PFSK-1 (cell line): ENCODE measurements around the gene ADAM8.

Source experiments
- FOXP2 ChIP-seq: optimal IDR thresholded peaks from 2 replicates; pipeline ENCODE3; 2011; ENCODE audit warnings: borderline replicate concordance, control low read depth, inconsistent platforms; ENCODE audit not compliant: insufficient read depth; ENCODE audit errors: extremely low read length, extremely low read depth
- POLR2AphosphoS5 ChIP-seq: IDR thresholded peaks from 2 replicates; pipeline ENCODE4 v1.6.1; 2012; ENCODE audit warnings: low read depth, mild to moderate bottlenecking, control low read depth, low read length, moderate library complexity
- SIN3A ChIP-seq: IDR thresholded peaks from 2 replicates; pipeline ENCODE4 v1.6.1; 2012; ENCODE audit warnings: mild to moderate bottlenecking, low read length, moderate library complexity, borderline replicate concordance; ENCODE audit not compliant: insufficient read depth
- TAF1 ChIP-seq: IDR thresholded peaks from 2 replicates; pipeline ENCODE4 v1.6.1; 2012; ENCODE audit warnings: low read length, control low read depth, borderline replicate concordance; ENCODE audit not compliant: insufficient read depth
- TF ChIP-seq, protein P1 (sequence below), 2 experiments: IDR thresholded peaks; 2 replicates each; pipeline versions ENCODE4 v1.6.1 to v1.8.0; 2011 to 2012; ENCODE audit warnings: low read depth in 2 of 2, low read length in 2 of 2, control low read depth in 1 of 2, inconsistent platforms in 1 of 2, mild to moderate bottlenecking in 1 of 2, moderate library complexity in 1 of 2; ENCODE audit not compliant: insufficient read depth in 1 of 2

Gene ADAM8

DNA sequence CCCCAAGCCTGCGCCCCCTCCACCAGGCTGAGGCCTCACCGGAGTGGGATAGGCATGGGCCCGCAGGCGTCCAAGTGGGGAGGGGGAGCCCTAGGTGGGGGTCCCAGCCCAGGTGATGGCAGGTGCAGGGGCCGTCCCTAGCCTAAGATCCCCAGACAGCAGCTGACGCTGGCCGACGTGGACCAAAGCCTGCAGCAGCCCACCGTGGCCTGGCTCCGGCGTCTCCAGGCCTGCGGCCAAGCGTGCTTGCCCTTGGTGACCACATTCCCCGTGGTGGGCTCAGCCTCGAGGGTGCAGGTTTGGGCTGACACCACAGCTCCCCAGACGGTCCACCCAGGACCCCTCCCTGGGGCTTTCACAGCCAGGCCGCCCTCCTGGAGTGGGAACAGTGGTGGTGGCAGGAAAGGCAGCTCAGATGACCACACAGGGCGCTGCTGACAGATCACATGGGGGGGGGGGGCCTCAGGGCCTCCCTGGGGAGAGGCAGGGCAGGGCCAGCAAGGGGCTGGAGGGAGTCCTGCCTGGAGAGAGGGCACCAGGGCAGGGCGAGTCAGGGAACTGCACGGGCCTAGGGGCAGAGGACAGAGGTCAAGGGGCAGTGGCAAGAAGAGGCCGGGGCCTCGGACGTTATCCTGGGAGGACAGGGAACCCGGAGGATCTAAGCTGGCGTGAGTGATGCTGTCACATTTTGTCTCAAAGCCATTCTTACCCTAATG is 767 bp upstream of the ADAM8 start:
- TF ChIP-seq, protein P1, sequence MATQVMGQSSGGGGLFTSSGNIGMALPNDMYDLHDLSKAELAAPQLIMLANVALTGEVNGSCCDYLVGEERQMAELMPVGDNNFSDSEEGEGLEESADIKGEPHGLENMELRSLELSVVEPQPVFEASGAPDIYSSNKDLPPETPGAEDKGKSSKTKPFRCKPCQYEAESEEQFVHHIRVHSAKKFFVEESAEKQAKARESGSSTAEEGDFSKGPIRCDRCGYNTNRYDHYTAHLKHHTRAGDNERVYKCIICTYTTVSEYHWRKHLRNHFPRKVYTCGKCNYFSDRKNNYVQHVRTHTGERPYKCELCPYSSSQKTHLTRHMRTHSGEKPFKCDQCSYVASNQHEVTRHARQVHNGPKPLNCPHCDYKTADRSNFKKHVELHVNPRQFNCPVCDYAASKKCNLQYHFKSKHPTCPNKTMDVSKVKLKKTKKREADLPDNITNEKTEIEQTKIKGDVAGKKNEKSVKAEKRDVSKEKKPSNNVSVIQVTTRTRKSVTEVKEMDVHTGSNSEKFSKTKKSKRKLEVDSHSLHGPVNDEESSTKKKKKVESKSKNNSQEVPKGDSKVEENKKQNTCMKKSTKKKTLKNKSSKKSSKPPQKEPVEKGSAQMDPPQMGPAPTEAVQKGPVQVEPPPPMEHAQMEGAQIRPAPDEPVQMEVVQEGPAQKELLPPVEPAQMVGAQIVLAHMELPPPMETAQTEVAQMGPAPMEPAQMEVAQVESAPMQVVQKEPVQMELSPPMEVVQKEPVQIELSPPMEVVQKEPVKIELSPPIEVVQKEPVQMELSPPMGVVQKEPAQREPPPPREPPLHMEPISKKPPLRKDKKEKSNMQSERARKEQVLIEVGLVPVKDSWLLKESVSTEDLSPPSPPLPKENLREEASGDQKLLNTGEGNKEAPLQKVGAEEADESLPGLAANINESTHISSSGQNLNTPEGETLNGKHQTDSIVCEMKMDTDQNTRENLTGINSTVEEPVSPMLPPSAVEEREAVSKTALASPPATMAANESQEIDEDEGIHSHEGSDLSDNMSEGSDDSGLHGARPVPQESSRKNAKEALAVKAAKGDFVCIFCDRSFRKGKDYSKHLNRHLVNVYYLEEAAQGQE (IDR thresholded peaks at IDR 0.05; ENCODE audit: insufficient read depth in 1 of 2, low read depth in 2 of 2, low read length in 2 of 2): no peak
- no peak for TF ChIP-seq TAF1
- TF ChIP-seq POLR2AphosphoS5: no peak
- TF ChIP-seq SIN3A: no peak
- TF ChIP-seq FOXP2: no peak

DNA sequence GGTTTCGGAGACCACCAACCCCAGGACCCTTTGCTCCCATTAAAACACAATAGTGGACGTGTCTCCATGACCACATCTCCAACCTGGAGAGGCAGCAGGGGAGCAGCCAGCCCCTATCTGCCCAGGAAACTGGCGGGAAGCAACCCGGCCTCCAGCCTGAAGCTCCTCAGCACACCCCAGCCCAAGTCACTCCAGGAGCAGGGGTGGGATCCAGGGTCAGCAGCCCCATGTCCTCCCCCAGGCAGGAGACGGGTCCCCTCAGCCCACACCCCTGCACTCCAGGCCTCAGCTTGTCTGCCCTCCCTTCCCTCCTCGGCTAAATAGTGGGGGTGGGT is 601 bp downstream of the ADAM8 start:
- TF ChIP-seq TAF1 (no peak), POLR2AphosphoS5 (no peak), FOXP2 (no peak), SIN3A (no peak)
- TF ChIP-seq, protein P1 (IDR thresholded peaks at IDR 0.05; ENCODE audit: insufficient read depth in 1 of 2, low read depth in 2 of 2, low read length in 2 of 2): no peak

DNA sequence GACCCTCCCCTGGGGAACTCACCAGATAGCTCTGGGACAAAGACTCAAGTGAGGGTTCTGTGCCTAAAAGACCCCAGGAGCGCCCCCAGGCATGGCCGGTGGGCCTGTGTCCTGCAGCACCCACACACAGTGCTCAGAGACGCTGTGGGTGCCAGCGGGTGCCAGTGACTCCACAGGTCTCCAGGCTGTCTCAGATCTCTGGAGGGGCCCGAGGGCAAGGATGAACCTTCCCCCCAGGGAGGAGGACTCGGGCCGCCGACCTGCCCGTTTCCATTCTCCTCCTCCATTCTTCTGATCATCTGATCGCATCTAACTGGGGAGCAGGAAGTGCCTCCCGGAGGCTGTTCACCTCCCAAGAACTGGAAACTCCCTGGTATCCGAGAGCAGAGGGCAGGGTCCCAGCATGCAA is 980 bp downstream of the ADAM8 start:
- TF ChIP-seq SIN3A: no peak
- TF ChIP-seq, protein P1 (IDR thresholded peaks at IDR 0.05; ENCODE audit: insufficient read depth in 1 of 2, low read depth in 2 of 2, low read length in 2 of 2): no peak

DNA sequence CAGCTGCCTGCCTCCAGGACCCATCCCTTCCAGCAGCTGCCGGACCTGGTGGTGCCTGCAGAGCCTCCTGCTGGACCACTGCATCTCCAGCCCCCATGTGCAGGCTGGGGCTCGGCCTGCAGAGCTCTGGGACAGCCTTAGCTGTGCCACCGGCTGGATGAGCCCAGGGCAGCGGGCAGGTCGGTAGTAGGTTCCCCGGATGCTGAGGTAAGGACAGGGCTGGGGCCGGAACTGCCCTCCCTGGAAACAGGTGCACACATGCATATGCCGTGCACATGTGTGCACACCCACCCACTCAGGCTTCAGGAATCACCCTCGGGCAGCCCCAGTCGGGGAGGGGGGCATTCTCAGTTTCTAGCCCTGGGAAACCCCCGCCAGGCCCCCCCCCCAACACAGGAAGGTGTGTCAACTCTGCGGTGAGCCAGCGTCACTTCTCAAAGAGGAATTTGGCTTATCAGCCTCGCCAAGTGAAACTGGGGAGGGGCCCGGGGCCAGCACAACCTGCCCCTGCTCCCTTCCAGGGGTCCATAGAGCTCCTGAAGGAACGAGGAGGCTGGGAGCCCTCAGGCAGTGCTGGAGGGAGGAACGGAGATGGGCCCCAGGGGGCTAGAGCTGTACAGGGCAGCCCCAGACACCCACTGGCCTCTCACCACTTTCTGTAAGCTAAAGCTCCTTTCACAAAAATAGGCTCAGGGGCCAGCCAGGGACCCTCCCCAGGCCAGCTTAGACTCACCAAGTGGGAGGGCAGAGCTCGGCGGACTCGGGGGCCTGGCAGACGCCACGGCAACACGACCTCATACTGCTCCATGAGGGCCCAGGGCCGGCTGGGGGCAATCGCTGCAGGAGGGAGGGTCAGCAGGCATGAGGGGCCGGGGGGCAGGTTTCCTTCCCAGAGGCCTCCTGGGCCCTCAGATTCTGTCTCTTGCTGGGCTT is 1.7 kb downstream of the ADAM8 start:
- TF ChIP-seq POLR2AphosphoS5 (no peak), FOXP2 (no peak), TAF1 (no peak), SIN3A (no peak)
- TF ChIP-seq, protein P1 (IDR thresholded peaks at IDR 0.05; ENCODE audit: insufficient read depth in 1 of 2, low read depth in 2 of 2, low read length in 2 of 2): no peak
